Lower leg skin (tissue), 3 donors: ENCODE data around the gene ZNF654.

Experiments used
- POLR2A ChIP-seq, 2 donors: fragments of 450-650 bp; IDR thresholded peaks; one replicate each; pipeline ENCODE4 v1.6.1; 2016 to 2017; ENCODE audit warnings: antibody characterized with exemption in 2 of 2, mild to moderate bottlenecking in 1 of 2, moderate library complexity in 1 of 2
- TF ChIP-seq, protein P1 (sequence below), 3 donors: fragments of 450-650 bp; IDR thresholded peaks; one replicate each; pipeline ENCODE4 v1.5.1; 2016; ENCODE audit warnings: antibody characterized with exemption in 3 of 3, mild to moderate bottlenecking in 3 of 3, moderate library complexity in 2 of 3

DNA sequence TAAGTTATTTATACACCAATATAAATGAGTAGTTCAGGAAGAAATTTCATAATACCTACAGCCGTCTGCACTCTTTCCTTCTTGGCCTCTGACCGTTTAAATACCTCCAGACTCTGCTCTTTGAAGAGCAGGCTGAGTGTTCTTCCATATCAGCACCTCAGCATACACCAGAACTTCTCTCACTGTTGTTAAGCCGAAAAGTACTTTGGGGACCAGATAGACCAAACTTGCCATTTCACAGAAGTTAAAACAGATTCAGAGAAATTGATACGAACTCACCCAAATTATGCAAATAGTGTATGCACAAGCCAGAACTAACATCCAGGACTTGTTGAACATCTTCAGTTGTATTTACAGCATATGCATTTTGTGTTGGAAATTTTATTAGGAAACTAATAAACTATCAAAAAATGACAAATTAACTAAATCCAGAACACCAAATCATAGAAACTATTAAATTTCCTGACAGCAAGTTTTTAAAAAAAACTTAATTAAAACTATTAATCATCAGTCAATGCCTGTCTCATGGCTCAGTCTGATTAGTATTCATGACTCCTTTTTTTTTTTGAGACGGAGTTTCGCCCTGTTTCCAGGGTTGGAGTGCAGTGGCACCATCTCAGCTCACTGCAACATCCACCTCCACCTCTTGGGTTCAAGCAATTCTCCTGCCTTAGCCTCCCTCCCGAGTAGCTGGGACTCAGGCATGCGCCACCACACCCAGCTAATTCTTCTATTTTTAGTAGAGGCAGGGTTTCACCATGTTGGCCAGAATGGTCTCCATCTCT is 24.4 kb upstream of the ZNF654 start:
- no peak for TF ChIP-seq POLR2A (IDR thresholded peaks at IDR 0.05)
- TF ChIP-seq, protein P1, sequence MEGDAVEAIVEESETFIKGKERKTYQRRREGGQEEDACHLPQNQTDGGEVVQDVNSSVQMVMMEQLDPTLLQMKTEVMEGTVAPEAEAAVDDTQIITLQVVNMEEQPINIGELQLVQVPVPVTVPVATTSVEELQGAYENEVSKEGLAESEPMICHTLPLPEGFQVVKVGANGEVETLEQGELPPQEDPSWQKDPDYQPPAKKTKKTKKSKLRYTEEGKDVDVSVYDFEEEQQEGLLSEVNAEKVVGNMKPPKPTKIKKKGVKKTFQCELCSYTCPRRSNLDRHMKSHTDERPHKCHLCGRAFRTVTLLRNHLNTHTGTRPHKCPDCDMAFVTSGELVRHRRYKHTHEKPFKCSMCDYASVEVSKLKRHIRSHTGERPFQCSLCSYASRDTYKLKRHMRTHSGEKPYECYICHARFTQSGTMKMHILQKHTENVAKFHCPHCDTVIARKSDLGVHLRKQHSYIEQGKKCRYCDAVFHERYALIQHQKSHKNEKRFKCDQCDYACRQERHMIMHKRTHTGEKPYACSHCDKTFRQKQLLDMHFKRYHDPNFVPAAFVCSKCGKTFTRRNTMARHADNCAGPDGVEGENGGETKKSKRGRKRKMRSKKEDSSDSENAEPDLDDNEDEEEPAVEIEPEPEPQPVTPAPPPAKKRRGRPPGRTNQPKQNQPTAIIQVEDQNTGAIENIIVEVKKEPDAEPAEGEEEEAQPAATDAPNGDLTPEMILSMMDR (IDR thresholded peaks at IDR 0.05), result no peak
